Measurements from ENCODE around the gene NMNAT3.

The NMNAT3 gene

GRCh38 chr3:139695007-139695406 is 17.2 kb upstream of the NMNAT3 start:
- Histone ChIP-seq H3K36me3 (ENCODE audit: insufficient read depth, low read length) (no peaks in the 10 kb centered on the region), H2AFZ (ENCODE audit: low read length, unreplicated experiment) (no peak overlapping the region), H3K79me2 (ENCODE audit: control insufficient read depth, insufficient read depth, low read length, unreplicated experiment) (no peaks in the 10 kb centered on the region), H3K27me3 (ENCODE audit: insufficient read depth, low read length) (no peaks in the 10 kb centered on the region), H3K4me1 (ENCODE audit: control insufficient read depth, insufficient read depth, low read length, unreplicated experiment) (no peaks in the 10 kb centered on the region), H3K27ac (ENCODE audit: low read depth, low read length) (no peak overlapping the region), H3K4me3 (ENCODE audit: low read depth, low read length) (no peak overlapping the region)

- Histone ChIP-seq H3K4me3 (ENCODE audit: low read depth, low read length) (no peak overlapping the region), H3K27ac (ENCODE audit: low read depth, low read length) (no peak overlapping the region), H3K79me2 (ENCODE audit: control insufficient read depth, insufficient read depth, low read length, unreplicated experiment) (no peaks in the 10 kb centered on the region), H3K36me3 (ENCODE audit: insufficient read depth, low read length) (no peaks in the 10 kb centered on the region), H3K4me1 (ENCODE audit: control insufficient read depth, insufficient read depth, low read length, unreplicated experiment) (no peaks in the 10 kb centered on the region), H3K27me3 (ENCODE audit: insufficient read depth, low read length) (no peaks in the 10 kb centered on the region), H2AFZ (ENCODE audit: low read length, unreplicated experiment) (no peak overlapping the region)
These were observed 16.8 kb upstream of the NMNAT3 start for GRCh38 chr3:139694542-139694941.

- Histone ChIP-seq H3K27ac (ENCODE audit: low read depth, low read length) (no peak overlapping the region), H3K79me2 (ENCODE audit: control insufficient read depth, insufficient read depth, low read length, unreplicated experiment) (no peaks in the 10 kb centered on the region)
These were observed 13.8 kb upstream of the NMNAT3 start for GRCh38 chr3:139691619-139692018.

GRCh38 chr3:139689708-139690228 is 12.0 kb upstream of the NMNAT3 start:
- Histone ChIP-seq H3K27ac (ENCODE audit: low read depth, low read length) (no peak overlapping the region), H3K4me1 (ENCODE audit: control insufficient read depth, insufficient read depth, low read length, unreplicated experiment) (no peaks in the 10 kb centered on the region), H2AFZ (ENCODE audit: low read length, unreplicated experiment) (no peak overlapping the region), H3K79me2 (ENCODE audit: control insufficient read depth, insufficient read depth, low read length, unreplicated experiment) (no peaks in the 10 kb centered on the region), H3K4me3 (ENCODE audit: low read depth, low read length) (no peak overlapping the region), H3K27me3 (ENCODE audit: insufficient read depth, low read length) (no peaks in the 10 kb centered on the region), H3K36me3 (ENCODE audit: insufficient read depth, low read length) (no peaks in the 10 kb centered on the region)

More at GRCh38 chr3:139691619-139692018, 13.8 kb upstream of the NMNAT3 start:
- H3K27me3 ChIP-seq (ENCODE audit: insufficient read depth, low read length) = no peaks in the 10 kb centered on the region
- H3K4me1 ChIP-seq (ENCODE audit: control insufficient read depth, insufficient read depth, low read length, unreplicated experiment) = no peaks in the 10 kb centered on the region
- H2AFZ ChIP-seq (ENCODE audit: low read length, unreplicated experiment) = no peak overlapping the region
- H3K36me3 ChIP-seq (ENCODE audit: insufficient read depth, low read length) = no peaks in the 10 kb centered on the region
- H3K4me3 ChIP-seq (ENCODE audit: low read depth, low read length) = no peak overlapping the region

GRCh38 chr3:139689122-139689521 is 11.3 kb upstream of the NMNAT3 start:
- Histone ChIP-seq H3K4me1 (ENCODE audit: control insufficient read depth, insufficient read depth, low read length, unreplicated experiment) (no peaks in the 10 kb centered on the region), H3K27me3 (ENCODE audit: insufficient read depth, low read length) (no peaks in the 10 kb centered on the region), H3K36me3 (ENCODE audit: insufficient read depth, low read length) (no peaks in the 10 kb centered on the region), H2AFZ (ENCODE audit: low read length, unreplicated experiment) (no peak overlapping the region), H3K27ac (ENCODE audit: low read depth, low read length) (no peak overlapping the region), H3K4me3 (ENCODE audit: low read depth, low read length) (no peak overlapping the region), H3K79me2 (ENCODE audit: control insufficient read depth, insufficient read depth, low read length, unreplicated experiment) (no peaks in the 10 kb centered on the region)

- Histone ChIP-seq H2AFZ (ENCODE audit: low read length, unreplicated experiment) (no peak overlapping the region), H3K27me3 (ENCODE audit: insufficient read depth, low read length) (no peaks in the 10 kb centered on the region), H3K27ac (ENCODE audit: low read depth, low read length) (no peak overlapping the region), H3K79me2 (ENCODE audit: control insufficient read depth, insufficient read depth, low read length, unreplicated experiment) (no peaks in the 10 kb centered on the region), H3K36me3 (ENCODE audit: insufficient read depth, low read length) (no peaks in the 10 kb centered on the region), H3K4me3 (ENCODE audit: low read depth, low read length) (no peak overlapping the region), H3K4me1 (ENCODE audit: control insufficient read depth, insufficient read depth, low read length, unreplicated experiment) (no peaks in the 10 kb centered on the region)
These were observed 9.7 kb upstream of the NMNAT3 start for GRCh38 chr3:139687431-139687830.

- Histone ChIP-seq H3K27me3 (ENCODE audit: insufficient read depth, low read length) (no peaks in the 10 kb centered on the region), H3K79me2 (ENCODE audit: control insufficient read depth, insufficient read depth, low read length, unreplicated experiment) (no peaks in the 10 kb centered on the region), H2AFZ (ENCODE audit: low read length, unreplicated experiment) (no peak overlapping the region), H3K4me3 (ENCODE audit: low read depth, low read length) (no peak overlapping the region), H3K36me3 (ENCODE audit: insufficient read depth, low read length) (no peaks in the 10 kb centered on the region), H3K4me1 (ENCODE audit: control insufficient read depth, insufficient read depth, low read length, unreplicated experiment) (no peaks in the 10 kb centered on the region), H3K27ac (ENCODE audit: low read depth, low read length) (no peak overlapping the region)
These were observed 8.9 kb upstream of the NMNAT3 start for GRCh38 chr3:139686624-139687023.

GRCh38 chr3:139686206-139686605 is 8.4 kb upstream of the NMNAT3 start:
- no peaks in the 10 kb centered on the region for H3K27me3 ChIP-seq (ENCODE audit: insufficient read depth, low read length)
- no peaks in the 10 kb centered on the region for H3K4me1 ChIP-seq (ENCODE audit: control insufficient read depth, insufficient read depth, low read length, unreplicated experiment)
- no peak overlapping the region for H3K27ac ChIP-seq (ENCODE audit: low read depth, low read length)
- H2AFZ ChIP-seq (ENCODE audit: low read length, unreplicated experiment) = no peak overlapping the region
- no peak overlapping the region for H3K4me3 ChIP-seq (ENCODE audit: low read depth, low read length)
- no peaks in the 10 kb centered on the region for H3K36me3 ChIP-seq (ENCODE audit: insufficient read depth, low read length)
- no peaks in the 10 kb centered on the region for H3K79me2 ChIP-seq (ENCODE audit: control insufficient read depth, insufficient read depth, low read length, unreplicated experiment)

GRCh38 chr3:139679220-139679775 is 1.5 kb upstream of the NMNAT3 start:
- no peaks in the 10 kb centered on the region for H3K79me2 ChIP-seq (ENCODE audit: control insufficient read depth, insufficient read depth, low read length, unreplicated experiment)
- H3K4me3 ChIP-seq (ENCODE audit: low read depth, low read length) = no peak overlapping the region
- H3K36me3 ChIP-seq (ENCODE audit: insufficient read depth, low read length) = no peaks in the 10 kb centered on the region
- H3K27me3 ChIP-seq (ENCODE audit: insufficient read depth, low read length) = peaks cover 13% of the 10 kb centered on the region
- no peak overlapping the region for H2AFZ ChIP-seq (ENCODE audit: low read length, unreplicated experiment)
- no peak overlapping the region for H3K27ac ChIP-seq (ENCODE audit: low read depth, low read length)
- H3K4me1 ChIP-seq (ENCODE audit: control insufficient read depth, insufficient read depth, low read length, unreplicated experiment) = no peaks in the 10 kb centered on the region

- H3K79me2 ChIP-seq (ENCODE audit: control insufficient read depth, insufficient read depth, low read length, unreplicated experiment) = no peaks in the 10 kb centered on the region
- H3K4me3 ChIP-seq (ENCODE audit: low read depth, low read length) = no peak overlapping the region
- no peak overlapping the region for H3K27ac ChIP-seq (ENCODE audit: low read depth, low read length)
- no peak overlapping the region for H2AFZ ChIP-seq (ENCODE audit: low read length, unreplicated experiment)
- no peaks in the 10 kb centered on the region for H3K4me1 ChIP-seq (ENCODE audit: control insufficient read depth, insufficient read depth, low read length, unreplicated experiment)
- peaks cover 13% of the 10 kb centered on the region for H3K27me3 ChIP-seq (ENCODE audit: insufficient read depth, low read length)
- H3K36me3 ChIP-seq (ENCODE audit: insufficient read depth, low read length) = no peaks in the 10 kb centered on the region
These were observed 962 bp downstream of the NMNAT3 start for GRCh38 chr3:139676632-139677387.

GRCh38 chr3:139676108-139676507 is 1.7 kb downstream of the NMNAT3 start:
- Histone ChIP-seq H3K4me3 (ENCODE audit: low read depth, low read length) (no peak overlapping the region), H3K4me1 (ENCODE audit: control insufficient read depth, insufficient read depth, low read length, unreplicated experiment) (no peaks in the 10 kb centered on the region), H3K27ac (ENCODE audit: low read depth, low read length) (no peak overlapping the region), H3K79me2 (ENCODE audit: control insufficient read depth, insufficient read depth, low read length, unreplicated experiment) (no peaks in the 10 kb centered on the region), H3K27me3 (ENCODE audit: insufficient read depth, low read length) (peaks cover 13% of the 10 kb centered on the region), H3K36me3 (ENCODE audit: insufficient read depth, low read length) (no peaks in the 10 kb centered on the region), H2AFZ (ENCODE audit: low read length, unreplicated experiment) (no peak overlapping the region)

All from ACC112 (cell line).